HuH-7 (cell line): ENCODE results near the gene MMP13.
"Not testable (repeated sequence)": the region's sequence is repeated elsewhere in the genome, so short reads cannot be mapped to it uniquely, and the experiment has no call there.

Experiments
- DNase-seq: peaks from one replicate; pipeline ENCODE4 v3.0.0; 2011; ENCODE audit warnings: low spot score

Gene MMP13

DNA sequence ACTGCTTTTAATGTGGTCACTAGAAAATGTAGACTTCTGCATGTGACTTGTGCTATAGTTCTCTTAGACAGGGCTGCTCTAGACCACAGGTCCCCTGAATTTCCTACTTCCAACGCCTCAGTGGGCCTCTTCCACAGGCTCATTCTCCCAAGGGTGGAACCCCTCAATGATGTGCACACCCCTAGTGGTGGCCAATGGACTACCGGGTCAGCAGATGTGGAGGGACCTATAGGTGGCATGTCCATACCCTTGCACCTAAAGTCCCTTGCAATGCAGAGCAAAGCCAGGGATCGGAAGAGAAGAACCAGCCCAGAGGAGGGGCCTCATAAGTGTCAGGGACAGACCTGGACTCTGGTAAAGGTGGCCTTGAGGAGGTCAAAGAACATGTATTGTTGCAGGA lies 20.0 kb downstream of the MMP13 start:
- DNase-seq = no peak

- no peak for DNase-seq
These were observed 20.8 kb downstream of the MMP13 start for GRCh38 chr11:102934735-102935134.

DNA sequence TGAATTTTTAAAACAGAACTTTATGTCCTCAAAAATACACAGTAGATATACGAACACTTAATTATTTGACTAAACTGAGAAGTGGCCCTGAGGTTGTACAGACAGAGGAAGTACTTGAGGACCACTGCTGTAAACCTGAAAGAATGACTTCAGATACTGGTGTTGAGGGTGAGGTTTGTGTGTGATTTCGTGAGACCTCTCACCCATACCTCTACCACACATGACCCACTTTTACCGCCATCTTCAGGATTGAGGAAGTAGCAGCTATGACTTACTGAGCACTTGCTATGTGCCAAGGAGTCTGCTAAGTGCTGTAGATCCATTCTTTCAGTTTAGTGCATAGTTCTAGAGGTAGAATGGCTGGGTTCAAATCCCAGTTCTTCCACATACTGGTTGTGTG lies 21.9 kb downstream of the MMP13 start:
- no peak for DNase-seq

GRCh38 chr11:102932678-102933077 lies 22.9 kb downstream of the MMP13 start:
- no peak for DNase-seq

GRCh38 chr11:102930451-102930850 lies 25.1 kb downstream of the MMP13 start:
- no peak for DNase-seq

GRCh38 chr11:102929972-102930371 lies 25.6 kb downstream of the MMP13 start:
- DNase-seq = no peak

DNA sequence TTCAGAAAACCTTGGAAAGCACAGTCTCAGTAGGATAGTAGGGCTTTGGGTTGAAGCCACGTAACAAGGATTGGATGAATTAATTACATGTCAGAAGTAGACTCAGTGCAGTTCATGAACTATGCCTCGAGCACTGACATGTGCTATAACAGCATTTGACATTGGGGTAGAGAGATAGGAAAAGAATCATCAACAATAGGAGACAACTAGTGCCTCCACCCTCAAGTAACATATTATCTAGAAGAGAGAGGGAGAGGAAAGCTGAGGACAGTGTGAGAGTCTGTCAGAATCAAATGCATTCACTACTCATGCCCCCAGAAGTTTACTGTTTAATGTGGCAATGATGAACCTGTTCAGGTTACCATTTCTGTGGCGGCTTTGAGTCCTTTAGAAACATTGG lies 26.4 kb downstream of the MMP13 start:
- no peak for DNase-seq

GRCh38 chr11:102928247-102928646 lies 27.3 kb downstream of the MMP13 start:
- DNase-seq = no peak

DNA sequence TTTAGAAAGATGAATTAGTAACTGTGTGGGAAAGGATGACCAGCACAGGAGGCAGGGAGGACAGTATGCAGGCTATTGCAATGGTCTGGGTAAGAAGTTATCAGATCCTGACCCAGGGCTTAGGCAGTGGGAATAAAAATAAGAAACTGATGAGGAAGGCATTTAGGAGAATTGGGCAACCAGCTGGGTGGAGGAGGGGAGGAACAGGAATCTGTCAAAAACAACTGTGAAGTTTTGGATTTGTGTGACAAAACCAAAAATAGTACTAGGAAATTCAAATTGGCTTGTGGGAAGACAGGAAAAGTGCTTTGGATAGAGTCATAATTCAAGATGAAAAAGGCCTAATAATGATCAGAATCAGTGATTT lies 27.9 kb downstream of the MMP13 start:
- DNase-seq = no peak

GRCh38 chr11:102926961-102927623 lies 28.4 kb downstream of the MMP13 start:
- DNase-seq = no peak

- DNase-seq = no peak
These were observed 29.0 kb downstream of the MMP13 start for GRCh38 chr11:102926517-102926916.

- DNase-seq = no peak
These were observed 29.5 kb downstream of the MMP13 start for GRCh38 chr11:102925988-102926387.

DNA sequence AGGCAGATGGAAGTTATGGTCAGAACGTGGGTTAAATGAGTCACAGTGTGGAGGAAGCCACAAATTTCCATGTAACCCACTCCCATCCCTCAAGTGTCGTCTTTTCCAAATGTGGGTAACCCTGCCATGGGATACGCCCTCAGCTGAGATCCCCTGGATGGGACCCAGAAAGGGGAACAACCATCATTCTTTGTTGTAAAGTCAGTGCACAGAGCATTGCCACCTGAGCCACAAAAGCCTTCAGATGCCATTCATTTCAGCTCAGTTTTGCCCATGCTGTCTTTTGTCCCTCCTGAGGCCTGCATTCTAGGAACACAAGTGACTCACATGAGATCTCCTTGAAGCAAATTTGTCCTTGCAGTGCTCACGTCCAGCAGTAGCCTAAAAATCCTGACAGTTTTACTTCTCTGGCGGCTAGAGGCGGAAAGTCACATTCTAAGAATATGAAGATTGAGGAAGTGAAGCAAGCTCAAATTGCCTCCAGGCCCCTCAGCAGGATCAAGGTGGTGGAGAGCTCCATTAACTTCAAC lies 30.6 kb downstream of the MMP13 start:
- DNase-seq = no peak

DNA sequence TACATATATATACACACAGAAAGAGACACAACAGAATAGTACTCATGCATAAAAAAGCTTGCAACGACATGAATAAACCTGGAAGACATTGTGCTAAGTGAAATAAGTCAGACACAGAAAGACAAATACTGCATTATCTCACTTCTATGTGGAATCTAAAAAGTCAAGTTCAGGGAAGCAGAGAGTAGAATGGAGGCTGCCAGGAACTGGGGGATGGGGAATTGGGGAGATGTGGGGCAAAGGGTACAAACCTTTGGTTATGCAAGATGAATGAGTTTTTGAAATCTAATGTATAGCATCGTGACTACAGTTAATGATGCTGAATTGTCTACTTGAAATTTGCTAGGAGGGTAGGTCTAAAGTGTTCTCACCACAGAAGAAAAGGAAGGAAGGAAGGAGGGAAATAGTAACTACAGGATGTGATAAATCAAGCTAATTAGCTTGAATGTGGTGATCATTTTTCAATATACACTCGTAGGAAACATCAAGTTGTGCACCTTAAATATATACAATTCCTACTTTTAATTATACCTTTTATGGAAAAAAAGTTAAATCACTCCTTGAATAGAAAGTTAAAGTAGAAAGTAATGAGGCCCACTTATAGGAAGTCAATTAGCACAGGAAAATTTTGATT lies 33.8 kb downstream of the MMP13 start:
- no peak for DNase-seq

DNA sequence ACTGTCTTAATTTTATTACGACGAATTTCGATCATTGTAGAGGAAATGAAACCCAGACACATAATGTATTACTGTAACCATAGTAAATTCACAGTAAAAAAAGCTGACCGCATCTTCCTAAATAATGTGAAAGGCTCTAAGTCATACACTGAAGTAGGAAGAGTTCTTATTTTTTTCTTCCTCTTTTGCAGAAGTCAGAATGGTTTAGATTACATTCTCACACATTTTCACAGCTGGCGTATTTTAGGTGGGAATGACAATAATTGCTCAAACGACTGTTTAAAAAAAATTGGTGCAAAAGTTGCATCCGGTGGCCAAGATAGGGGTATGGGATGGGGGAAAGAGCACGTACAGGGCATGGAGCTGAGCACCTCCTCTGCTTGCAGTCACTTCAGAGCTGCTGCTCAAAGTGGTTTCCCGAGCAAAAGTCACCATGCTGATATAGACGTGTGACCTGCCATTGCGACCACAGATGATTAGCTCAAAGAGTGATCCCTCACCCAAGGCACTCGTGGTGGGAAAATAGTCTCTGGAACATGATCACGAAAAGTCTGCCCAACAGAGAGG lies 35.3 kb downstream of the MMP13 start:
- no peak for DNase-seq

DNA sequence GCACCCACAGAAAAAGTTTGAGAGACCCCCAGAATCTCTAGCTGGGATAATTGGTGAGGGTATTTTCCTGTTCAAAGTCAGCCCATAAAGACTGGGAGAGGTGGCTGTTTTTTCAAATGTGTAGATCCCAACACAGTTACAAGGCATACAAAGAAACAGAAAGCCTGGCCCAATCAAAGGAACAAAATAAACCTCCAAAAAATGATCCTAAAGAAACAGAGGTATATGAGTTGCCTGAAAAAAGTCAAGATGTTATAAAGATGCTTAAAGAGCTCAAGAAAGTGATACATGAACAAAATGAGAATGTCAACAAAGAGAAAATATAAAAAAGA lies 40.5 kb downstream of the MMP13 start:
- DNase-seq = no peak

- peak; percentile 15 for DNase-seq
These were observed 41.1 kb downstream of the MMP13 start for GRCh38 chr11:102914238-102915043.

- no peak for DNase-seq
These were observed 43.1 kb downstream of the MMP13 start for GRCh38 chr11:102912482-102912830.

DNA sequence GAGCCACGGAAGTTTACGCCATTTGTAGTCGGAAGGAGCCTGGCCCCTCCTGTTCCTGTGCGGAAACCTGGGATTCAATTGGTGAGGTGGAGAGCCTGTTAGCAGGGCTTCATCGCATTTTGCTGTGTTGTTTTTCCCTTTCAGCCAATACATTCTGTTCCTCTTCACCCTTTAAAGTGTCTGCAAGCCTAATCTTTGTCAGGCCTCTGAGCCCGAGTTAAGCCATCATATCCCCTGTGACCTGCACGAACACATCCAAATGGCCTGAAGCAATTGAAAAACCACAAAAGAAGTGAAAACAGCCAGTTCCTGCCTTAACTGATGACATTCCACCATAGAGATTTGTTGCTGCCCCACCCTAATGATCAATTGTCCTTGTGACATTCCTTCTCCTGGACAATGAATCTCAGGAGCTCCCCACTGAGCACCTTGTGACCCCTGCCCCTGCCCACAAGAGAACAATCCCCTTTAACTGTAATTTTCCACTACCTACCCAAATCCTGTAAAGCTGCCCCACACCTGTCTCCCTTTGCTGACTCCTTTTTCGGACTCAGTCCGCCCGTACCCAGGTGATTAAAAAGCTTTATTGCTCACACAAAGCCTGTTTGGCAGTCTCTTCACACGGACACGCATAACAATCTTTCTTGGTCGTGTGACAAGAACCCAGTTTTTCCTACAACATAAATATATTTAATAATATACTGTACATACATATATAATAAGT lies 43.6 kb downstream of the MMP13 start:
- no peak for DNase-seq

DNA sequence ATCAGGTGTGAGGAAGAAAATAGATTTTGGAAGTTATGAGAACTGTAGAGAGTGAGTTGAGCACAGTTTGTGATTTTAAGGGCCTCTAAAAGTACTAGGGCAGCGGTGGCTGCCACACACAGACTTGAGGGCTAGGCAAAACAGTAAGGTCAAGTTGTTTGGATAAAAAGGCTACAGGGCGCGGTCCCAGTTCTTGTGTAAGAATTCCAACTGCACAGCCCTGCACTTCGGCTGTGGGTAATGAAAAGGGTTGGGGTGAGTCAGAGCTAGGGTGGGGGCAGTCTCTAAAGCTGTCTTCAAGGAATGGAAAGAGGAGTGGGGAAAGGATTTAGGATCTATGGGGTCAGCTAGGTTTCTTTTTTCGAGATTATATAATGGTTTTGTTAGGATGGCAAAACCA lies 49.7 kb downstream of the MMP13 start:
- not testable (repeated sequence) for DNase-seq

GRCh38 chr11:102903895-102904294 lies 51.6 kb downstream of the MMP13 start:
- DNase-seq = not testable (repeated sequence)

DNA sequence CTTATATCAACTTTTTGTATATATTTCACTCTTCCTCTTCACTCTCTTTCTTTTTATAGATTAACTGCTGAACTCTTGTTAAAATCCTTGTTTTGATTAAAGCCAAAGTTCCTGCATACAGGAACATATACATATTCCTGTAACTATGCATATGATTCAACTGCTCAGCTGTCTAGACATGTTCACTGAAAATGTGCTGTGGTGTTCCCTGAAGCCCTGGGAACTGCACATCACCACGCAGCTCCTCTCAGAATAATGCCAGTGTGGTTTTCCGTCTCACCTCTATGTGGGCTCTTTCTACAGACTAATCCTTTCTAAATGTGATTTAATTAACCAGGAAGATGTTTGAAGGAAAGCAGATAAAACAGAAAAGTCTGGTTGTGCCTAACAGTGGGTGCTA lies 55.2 kb downstream of the MMP13 start:
- no peak for DNase-seq
